WTC11 (cell line): ENCODE data around the gene RELB.

Source experiments
- CREM ChIP-seq: sonication (generic); formaldehyde crosslinking; IDR thresholded peaks from 2 replicates; pipeline ENCODE4 v1.8.1; 2022; ENCODE audit warnings: mild to moderate bottlenecking, missing genetic modification reagents, moderate library complexity
- CTCF ChIP-seq: fragments of 200-600 bp; IDR thresholded peaks from 2 replicates; pipeline ENCODE4 v1.8.0; 2022; ENCODE audit warnings: antibody characterized with exemption
- FOXP1 ChIP-seq: sonication (generic); formaldehyde crosslinking; IDR thresholded peaks from 2 replicates; pipeline ENCODE4 v1.8.0; 2022; ENCODE audit warnings: missing genetic modification reagents, mild to moderate bottlenecking, moderate library complexity, borderline replicate concordance
- JUN ChIP-seq: sonication (generic); formaldehyde crosslinking; IDR thresholded peaks from 2 replicates; pipeline ENCODE4 v1.8.0; 2023; ENCODE audit warnings: mild to moderate bottlenecking, missing genetic modification reagents
- MYBL2 ChIP-seq: sonication (generic); formaldehyde crosslinking; IDR thresholded peaks from 2 replicates; pipeline ENCODE4 v1.8.1; 2023; ENCODE audit warnings: mild to moderate bottlenecking, moderate library complexity, missing genetic modification reagents
- NR3C1 ChIP-seq: sonication (generic); formaldehyde crosslinking; conservative IDR thresholded peaks from 2 replicates; pipeline ENCODE4 v1.8.1; 2023; ENCODE audit warnings: low read depth, mild to moderate bottlenecking, missing genetic modification reagents
- SP1 ChIP-seq: sonication (generic); formaldehyde crosslinking; conservative IDR thresholded peaks from 2 replicates; pipeline ENCODE4 v1.8.1; 2022; ENCODE audit warnings: missing genetic modification reagents
- STAT6 ChIP-seq: sonication (generic); formaldehyde crosslinking; conservative IDR thresholded peaks from 2 replicates; pipeline ENCODE4 v1.8.1; 2023; ENCODE audit warnings: mild to moderate bottlenecking, low read depth, missing genetic modification reagents, moderate library complexity
- ZNF138 ChIP-seq: sonication (generic); formaldehyde crosslinking; conservative IDR thresholded peaks from 2 replicates; pipeline ENCODE4 v1.8.1; 2022; ENCODE audit warnings: mild to moderate bottlenecking, moderate library complexity, missing genetic modification reagents
- ZNF416 ChIP-seq: fragments of 250-450 bp; sonication (Bioruptor Pico); IDR thresholded peaks from 2 replicates; pipeline ENCODE4 v1.9.0; 2021; ENCODE audit warnings: mild to moderate bottlenecking, inconsistent platforms
- TF ChIP-seq, protein P1 (sequence below): sonication (generic); formaldehyde crosslinking; IDR thresholded peaks from 2 replicates; pipeline ENCODE4 v1.8.1; 2023; ENCODE audit warnings: mild to moderate bottlenecking, missing genetic modification reagents, moderate library complexity
- TF ChIP-seq, protein P2 (sequence below): sonication (generic); formaldehyde crosslinking; IDR thresholded peaks from 2 replicates; pipeline ENCODE4 v1.8.0; 2023; ENCODE audit warnings: missing genetic modification reagents
- TF ChIP-seq, protein P3 (sequence below): sonication (generic); formaldehyde crosslinking; IDR thresholded peaks from 2 replicates; pipeline ENCODE4 v1.8.0; 2022; ENCODE audit warnings: mild to moderate bottlenecking, missing genetic modification reagents
- TF ChIP-seq, protein P4 (sequence below): sonication (generic); formaldehyde crosslinking; IDR thresholded peaks from 2 replicates; pipeline ENCODE4 v1.8.1; 2023; ENCODE audit warnings: mild to moderate bottlenecking, missing genetic modification reagents

- TF ChIP-seq CTCF (no peak), SP1 (no peak), CREM (no peak), FOXP1 (CRISPR knock-in tag) (no peak), ZNF416 (no peak), STAT6 (CRISPR knock-in tag) (no peak), JUN (CRISPR knock-in tag) (no peak), ZNF138 (CRISPR knock-in tag) (no peak), MYBL2 (CRISPR knock-in tag) (no peak), NR3C1 (no peak)
- TF ChIP-seq, protein P1, sequence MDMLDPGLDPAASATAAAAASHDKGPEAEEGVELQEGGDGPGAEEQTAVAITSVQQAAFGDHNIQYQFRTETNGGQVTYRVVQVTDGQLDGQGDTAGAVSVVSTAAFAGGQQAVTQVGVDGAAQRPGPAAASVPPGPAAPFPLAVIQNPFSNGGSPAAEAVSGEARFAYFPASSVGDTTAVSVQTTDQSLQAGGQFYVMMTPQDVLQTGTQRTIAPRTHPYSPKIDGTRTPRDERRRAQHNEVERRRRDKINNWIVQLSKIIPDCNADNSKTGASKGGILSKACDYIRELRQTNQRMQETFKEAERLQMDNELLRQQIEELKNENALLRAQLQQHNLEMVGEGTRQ (CRISPR knock-in tag): no peak
- TF ChIP-seq, protein P2, sequence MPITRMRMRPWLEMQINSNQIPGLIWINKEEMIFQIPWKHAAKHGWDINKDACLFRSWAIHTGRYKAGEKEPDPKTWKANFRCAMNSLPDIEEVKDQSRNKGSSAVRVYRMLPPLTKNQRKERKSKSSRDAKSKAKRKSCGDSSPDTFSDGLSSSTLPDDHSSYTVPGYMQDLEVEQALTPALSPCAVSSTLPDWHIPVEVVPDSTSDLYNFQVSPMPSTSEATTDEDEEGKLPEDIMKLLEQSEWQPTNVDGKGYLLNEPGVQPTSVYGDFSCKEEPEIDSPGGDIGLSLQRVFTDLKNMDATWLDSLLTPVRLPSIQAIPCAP (CRISPR knock-in tag): no peak
- TF ChIP-seq, protein P3, sequence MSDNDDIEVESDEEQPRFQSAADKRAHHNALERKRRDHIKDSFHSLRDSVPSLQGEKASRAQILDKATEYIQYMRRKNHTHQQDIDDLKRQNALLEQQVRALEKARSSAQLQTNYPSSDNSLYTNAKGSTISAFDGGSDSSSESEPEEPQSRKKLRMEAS (CRISPR knock-in tag): no peak
- TF ChIP-seq, protein P4, sequence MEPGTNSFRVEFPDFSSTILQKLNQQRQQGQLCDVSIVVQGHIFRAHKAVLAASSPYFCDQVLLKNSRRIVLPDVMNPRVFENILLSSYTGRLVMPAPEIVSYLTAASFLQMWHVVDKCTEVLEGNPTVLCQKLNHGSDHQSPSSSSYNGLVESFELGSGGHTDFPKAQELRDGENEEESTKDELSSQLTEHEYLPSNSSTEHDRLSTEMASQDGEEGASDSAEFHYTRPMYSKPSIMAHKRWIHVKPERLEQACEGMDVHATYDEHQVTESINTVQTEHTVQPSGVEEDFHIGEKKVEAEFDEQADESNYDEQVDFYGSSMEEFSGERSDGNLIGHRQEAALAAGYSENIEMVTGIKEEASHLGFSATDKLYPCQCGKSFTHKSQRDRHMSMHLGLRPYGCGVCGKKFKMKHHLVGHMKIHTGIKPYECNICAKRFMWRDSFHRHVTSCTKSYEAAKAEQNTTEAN (CRISPR knock-in tag): no peak
Observed at GRCh38 chr19:44993526-44993925, 7.7 kb upstream of the RELB start.
